ENCODE results near the gene ZNF341. TPM values are rescaled to one million over a fixed set of nuclear protein-coding genes. Genes with fewer than 3 reads are reported as not detected.

Gene ZNF341
- total and polyA plus RNA-seq, 9 of the 15 experiments (the other 6 are each of a cell fraction or from before 2014, with no cell fraction given): 0.08 to 2.6 (median 1.0) TPM

- ATAC-seq: peak; percentile 2; the same call in 1 of the 3 replicates
- Histone ChIP-seq H4K20me1 (replicated peaks; ENCODE audit: control insufficient read depth, insufficient read depth, low read length) (no peaks in the 10 kb centered on the region), H3K27ac (ENCODE audit: extremely low read depth, low read depth, low read length) (peak overlapping the region; percentile 74), H3K4me1 (replicated peaks in 1 of 2; ENCODE audit: control insufficient read depth in 2 of 2, insufficient read depth in 2 of 2, low read length in 2 of 2) (peaks cover 7 to 14% of the 10 kb centered on the region in 2 experiments; a peak in 4 of 5 replicates), H3K79me2 (ENCODE audit: control insufficient read depth, insufficient read depth, low read length) (peaks cover 11% of the 10 kb centered on the region; the same call in 2 of the 3 replicates), H3K36me3 (ENCODE audit: control insufficient read depth, insufficient read depth, low read length) (no peaks in the 10 kb centered on the region), H3K9me1 (ENCODE audit: control insufficient read depth, insufficient read depth, low read length) (no peaks in the 10 kb centered on the region), H3K9me3 (replicated peaks; ENCODE audit: control insufficient read depth, insufficient read depth, low read depth, low read length) (no peaks in the 10 kb centered on the region), H3K4me3 (peak overlapping the region; percentile 76), H3K4me2 (ENCODE audit: insufficient read depth, low read length) (peak overlapping the region; percentile 92), H3K9ac (ENCODE audit: insufficient read depth in 1 of 2, low read depth in 2 of 2, low read length in 2 of 2) (peak overlapping the region; percentile 82 to 92), H2AFZ (ENCODE audit: low read depth, low read length) (peak overlapping the region; percentile 97), H3K27me3 (ENCODE audit: control insufficient read depth in 2 of 2, insufficient read depth in 2 of 2, low read length in 2 of 2) (no peaks in the 10 kb centered on the region)
- DNase-seq (ENCODE audit: extremely low read depth in 1 of 4, low spot score in 3 of 4): no peak
- in situ Hi-C loops (cut with MboI): no loop called here
- BruUV-seq (replicated peaks): TSS peak; percentile 84
- intact Hi-C loops (cut with micrococcal nuclease): no loop called here
- CTCF ChIA-PET (ENCODE audit: low intra/inter-chr PET ratio): no interaction called here
- 27% methylated on average over 13 of the region's 13 CpGs for WGBS (ENCODE audit: insufficient coverage, low coverage, missing lambda C conversion rate)
- no peak for FAIRE-seq
- POLR2A ChIA-PET: interaction anchor here (0.8 to 1.7 kb wide), 11 partner anchors 8 to 367 kb away, joined by 3 to 7 read pairs (median 4); partner anchors contain the start of genes ACTL10 and ZNF341
- TF ChIP-seq U2AF2 (optimal IDR thresholded peaks at IDR 0.05; ENCODE audit: low read depth, low read length) (no peak), ZFP30 (CRISPR knock-in tag; IDR thresholded peaks at IDR 0.05; ENCODE audit: borderline replicate concordance) (no peak), CEBPZ (IDR thresholded peaks at IDR 0.05; ENCODE audit: borderline replicate concordance, low read depth, low read length) (no peak), ZNF124 (CRISPR knock-in tag; IDR thresholded peaks at IDR 0.05) (no peak), DACH1 (IDR thresholded peaks at IDR 0.05; ENCODE audit: partially characterized antibody) (no peak), MTA2 (IDR thresholded peaks at IDR 0.05; ENCODE audit: low read depth) (no peak), FOXK2 (conservative IDR thresholded peaks at IDR 0.05 in 1 of 2, IDR thresholded peaks at IDR 0.05 in 1 of 2; ENCODE audit: low read depth in 2 of 2) (no peak), HDGF (IDR thresholded peaks at IDR 0.05) (peak; percentile 58; the same call in 1 of the 2 replicates), KLF6 (CRISPR knock-in tag; IDR thresholded peaks at IDR 0.05; ENCODE audit: borderline replicate concordance) (no peak), ELF1 (tag; IDR thresholded peaks at IDR 0.05) (no peak), KLF13 (tag; IDR thresholded peaks at IDR 0.05; ENCODE audit: borderline replicate concordance, low read depth) (no peak), ARID1B (IDR thresholded peaks at IDR 0.05) (no peak), BRCA1 (IDR thresholded peaks at IDR 0.05) (no peak), BRCA1 (CRISPR knock-in tag; IDR thresholded peaks at IDR 0.05) (0 out of 2 replicates have a peak, but pooled peaks have one; percentile 92), KDM1A (IDR thresholded peaks at IDR 0.05) (0 out of 4 replicates have a peak, but pooled peaks of 1 of the 2 experiments have one; percentile 56), NBN (IDR thresholded peaks at IDR 0.05; ENCODE audit: low read depth) (no peak), GTF2F1 (IDR thresholded peaks at IDR 0.05; ENCODE audit: low read depth, low read length) (peak; percentile 57; the same call in 1 of the 2 replicates), CHCHD3 (CRISPR knock-in tag; IDR thresholded peaks at IDR 0.05) (no peak), SP2 (IDR thresholded peaks at IDR 0.05; ENCODE audit: extremely low read depth, low read depth, low read length, poor library complexity, severe bottlenecking) (no peak)
These were observed 12.4 kb upstream of the ZNF341 start for GRCh38 chr20:33719277-33719988.

Measured in K562 (cell line).